CD4-positive, CD25-positive, alpha-beta regulatory T cell (primary cell): ENCODE results near the gene PALLD. TPM values are rescaled to one million over a fixed set of nuclear protein-coding genes. Genes with fewer than 3 reads are reported as not detected.

ENCODE experiments used
- ATAC-seq, 2 donors: fragments of 150-1000 bp; cut with Tn5 transposase; one replicate each; pipeline ENCODE4 v1.10.0; 2021; ENCODE audit warnings: low read depth in 2 of 2, moderate number of reproducible peaks in 2 of 2, moderate library complexity in 1 of 2
- DNase-seq, 3 donors: peaks; one replicate each; pipeline versions ENCODE4 v3.0.0 to v3.0.0-alpha.2; 2012 to 2022; ENCODE audit warnings: mixed read lengths in 1 of 3
- H3K27ac ChIP-seq: one replicate; pipeline ENCODE4 v1.7.0; 2013; ENCODE audit warnings: mild to moderate bottlenecking, low read length; ENCODE audit not compliant: insufficient read depth, poor library complexity, severe bottlenecking
- H3K27me3 ChIP-seq: one replicate; pipeline ENCODE4 v1.7.0; 2013; ENCODE audit warnings: low read length; ENCODE audit not compliant: control insufficient read depth, insufficient read depth
- H3K36me3 ChIP-seq: one replicate; pipeline ENCODE4 v1.7.0; 2013; ENCODE audit warnings: mild to moderate bottlenecking, low read length, moderate library complexity; ENCODE audit not compliant: control insufficient read depth, insufficient read depth
- H3K4me1 ChIP-seq: 2 replicates; pipeline ENCODE4 v1.7.0; 2013; ENCODE audit warnings: mild to moderate bottlenecking, low read length; ENCODE audit not compliant: insufficient read depth, control insufficient read depth, poor library complexity, severe bottlenecking
- H3K4me3 ChIP-seq: one replicate; pipeline ENCODE4 v1.7.0; 2013; ENCODE audit warnings: low read depth, mild to moderate bottlenecking, low read length, moderate library complexity
- H3K9me3 ChIP-seq, 2 experiments: 1 replicate in 1 of 2; 2 replicates in 1 of 2; pipeline ENCODE4 v1.7.0; 2013; ENCODE audit warnings: low read length in 2 of 2, mild to moderate bottlenecking in 1 of 2, moderate library complexity in 1 of 2; ENCODE audit not compliant: control insufficient read depth in 2 of 2
- H3K27ac Mint-ChIP-seq, 3 donors: one replicate each; pipeline ENCODE4 v1.8.0; 2020 to 2022; ENCODE audit warnings: mild to moderate bottlenecking in 3 of 3, mixed read lengths in 3 of 3, moderate library complexity in 2 of 3
- H3K27me3 Mint-ChIP-seq: one replicate; pipeline ENCODE4 v1.8.0; 2022; ENCODE audit warnings: mild to moderate bottlenecking, mixed read lengths
- H3K36me3 Mint-ChIP-seq: one replicate; pipeline ENCODE4 v1.8.0; 2020; ENCODE audit warnings: mixed read lengths
- H3K4me1 Mint-ChIP-seq, 4 donors: one replicate each; pipeline ENCODE4 v1.8.0; 2020 to 2022; ENCODE audit warnings: mixed read lengths in 4 of 4, mild to moderate bottlenecking in 1 of 4
- H3K4me3 Mint-ChIP-seq, 4 donors: one replicate each; pipeline ENCODE4 v1.8.0; 2020 to 2022; ENCODE audit warnings: mild to moderate bottlenecking in 4 of 4, mixed read lengths in 4 of 4, moderate library complexity in 3 of 4
- H3K9me3 Mint-ChIP-seq, 7 donors: one replicate each; pipeline ENCODE4 v1.8.0; 2020 to 2022; ENCODE audit warnings: mixed read lengths in 7 of 7, mild to moderate bottlenecking in 3 of 7, moderate library complexity in 2 of 7
- polyA plus RNA-seq, 4 donors: library from polyadenylated mRNA; unstranded; fragments of 300-500 nt; fragmentation: Illumina TruSeq; gene quantifications; one replicate each; pipeline ENCODE4 v1.2.3, GENCODE V29; 2021
- total RNA-seq: library from RNA; stranded (reverse); gene quantifications from one replicate; pipeline ENCODE4 v1.2.3, GENCODE V29; 2022

The PALLD gene
- total and polyA plus RNA-seq, 5 donors from 2014 or later, result 0.37 to 1.9 (median 0.76) TPM; not detected in 1

DNA sequence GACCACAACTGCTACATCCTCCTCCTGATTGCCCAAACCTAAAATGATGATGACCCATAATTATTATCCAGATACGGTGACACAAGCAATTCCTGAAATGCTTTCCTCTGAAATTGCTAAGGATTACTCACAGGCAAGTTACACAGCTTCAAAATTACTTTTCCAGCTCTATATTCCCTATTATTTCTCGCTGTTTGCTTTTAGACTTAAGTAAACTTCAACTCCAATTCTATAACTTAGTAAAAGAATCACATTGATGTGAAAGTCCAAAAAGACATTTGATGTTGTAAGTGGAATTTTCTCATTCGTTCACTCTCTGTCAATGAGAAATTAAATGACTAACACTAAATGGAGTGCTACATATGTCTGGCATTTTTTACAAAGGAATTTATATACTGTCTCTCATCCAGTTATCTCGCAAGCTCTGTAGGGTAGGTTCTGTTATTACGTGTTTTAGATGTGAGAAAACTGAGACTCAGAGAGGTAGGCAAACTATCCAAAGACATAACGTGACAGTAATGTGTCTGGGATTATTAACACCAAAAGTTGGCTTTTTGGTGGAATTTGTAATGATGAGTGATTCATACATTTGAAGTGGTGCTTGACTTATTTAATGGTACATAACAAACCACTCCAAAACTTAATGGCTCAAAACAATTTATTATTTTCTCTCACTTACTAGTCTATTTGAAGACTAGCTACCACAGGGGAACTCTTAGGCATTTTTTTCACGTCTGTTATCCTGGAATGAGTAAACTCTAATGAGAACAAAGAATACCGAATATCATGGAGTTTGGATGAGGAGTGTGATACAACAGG, 31.5 kb downstream of the PALLD start:
- Histone ChIP-seq H3K27ac (no peak overlapping the region), H3K9me3 (no peaks in the 10 kb centered on the region), H3K4me1 (no peaks in the 10 kb centered on the region), H3K36me3 (no peaks in the 10 kb centered on the region), H3K27me3 (peaks cover 12% of the 10 kb centered on the region), H3K4me3 (no peak overlapping the region)
- DNase-seq (no peak), ATAC-seq (no peak)
- Mint-ChIP-seq H3K9me3 (peaks cover 0 to 1% (median 0%) of the 10 kb centered on the region in 7 donors), H3K4me1 (no peaks in the 10 kb centered on the region), H3K27me3 (peaks cover 18% of the 10 kb centered on the region), H3K4me3 (no peak overlapping the region), H3K27ac (peak overlapping the region in 1 of 3 donors; percentile 27), H3K36me3 (no peaks in the 10 kb centered on the region)

DNA sequence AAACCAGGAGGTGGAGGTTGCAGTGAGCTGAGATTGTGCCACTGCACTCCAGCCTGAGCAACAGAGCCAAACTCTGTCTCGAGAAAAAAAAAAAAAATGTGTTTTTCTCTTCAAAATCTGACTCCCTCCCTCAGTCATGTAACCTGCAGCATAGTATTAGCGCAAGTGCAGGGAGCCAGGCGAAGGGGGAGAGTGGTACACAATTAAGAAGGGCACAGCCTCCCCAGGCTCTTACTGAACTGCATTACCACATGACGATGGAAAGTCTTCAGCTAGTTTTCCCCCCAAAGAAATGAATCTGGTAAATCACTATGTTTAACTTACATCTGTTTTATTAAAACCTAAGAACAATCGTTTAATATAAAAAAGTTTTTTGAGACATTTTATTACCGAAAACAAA, 32.4 kb downstream of the PALLD start:
- Mint-ChIP-seq H3K27ac (no peak overlapping the region), H3K4me3 (no peak overlapping the region), H3K4me1 (no peaks in the 10 kb centered on the region), H3K36me3 (no peaks in the 10 kb centered on the region), H3K27me3 (peaks cover 16% of the 10 kb centered on the region), H3K9me3 (peaks cover 0 to 1% (median 0%) of the 10 kb centered on the region in 7 donors)
- no peaks in the 10 kb centered on the region for H3K9me3 ChIP-seq
- peaks cover 14% of the 10 kb centered on the region for H3K27me3 ChIP-seq
- no peaks in the 10 kb centered on the region for H3K4me1 ChIP-seq
- no peak overlapping the region for H3K27ac ChIP-seq
- no peak overlapping the region for H3K4me3 ChIP-seq
- DNase-seq (no peak), ATAC-seq (no peak)
- no peaks in the 10 kb centered on the region for H3K36me3 ChIP-seq

DNA sequence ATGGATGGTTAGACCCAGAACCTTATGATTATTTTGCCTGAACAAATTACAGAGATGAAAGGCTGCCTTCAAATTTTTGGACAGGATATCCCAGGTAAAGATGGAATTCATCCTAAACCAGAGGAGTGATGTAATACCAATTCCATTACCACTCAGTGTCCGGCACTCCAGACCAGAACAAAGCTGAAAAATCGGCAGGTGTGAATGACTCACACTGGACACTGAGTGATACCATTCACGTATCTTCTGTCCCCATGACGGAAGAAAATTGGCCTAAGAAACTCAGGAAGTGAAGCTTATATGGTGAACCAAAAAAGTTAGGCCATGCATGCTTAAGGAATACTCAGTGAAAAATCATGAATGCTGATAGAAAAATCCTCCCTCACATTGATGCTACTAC, 34.5 kb downstream of the PALLD start:
- H3K27me3 Mint-ChIP-seq, result peaks cover 9% of the 10 kb centered on the region
- no peaks in the 10 kb centered on the region for H3K9me3 ChIP-seq
- H3K36me3 Mint-ChIP-seq, result no peaks in the 10 kb centered on the region
- ATAC-seq (no peak), DNase-seq (no peak)
- no peaks in the 10 kb centered on the region for H3K4me1 ChIP-seq
- H3K27me3 ChIP-seq, result peaks cover 14% of the 10 kb centered on the region
- peaks cover 0 to 1% (median 0%) of the 10 kb centered on the region in 7 donors for H3K9me3 Mint-ChIP-seq
- H3K36me3 ChIP-seq, result no peaks in the 10 kb centered on the region
- no peaks in the 10 kb centered on the region for H3K4me1 Mint-ChIP-seq
- H3K4me3 ChIP-seq, result no peak overlapping the region
- H3K27ac Mint-ChIP-seq, result no peak overlapping the region
- H3K4me3 Mint-ChIP-seq, result no peak overlapping the region
- H3K27ac ChIP-seq, result no peak overlapping the region

DNA sequence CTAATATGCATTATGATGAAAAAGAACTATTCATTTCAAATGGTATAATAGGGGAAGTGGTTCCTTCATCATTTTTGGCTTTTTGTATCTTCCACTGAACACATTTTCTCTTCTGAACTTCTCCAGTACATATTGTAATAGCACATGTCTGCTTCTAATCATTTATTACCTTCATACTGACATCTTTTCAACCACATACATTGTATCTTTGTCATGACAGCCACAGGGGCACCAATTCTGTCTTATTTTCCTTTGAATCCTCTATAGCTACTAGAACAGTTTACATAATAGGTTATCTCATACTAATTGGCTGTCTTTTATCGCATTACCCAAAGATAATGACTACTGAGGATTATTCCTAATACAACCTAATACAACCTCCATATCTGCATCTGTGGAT, 37.7 kb downstream of the PALLD start:
- Mint-ChIP-seq H3K4me1 (no peaks in the 10 kb centered on the region), H3K27me3 (no peaks in the 10 kb centered on the region), H3K27ac (no peak overlapping the region), H3K36me3 (no peaks in the 10 kb centered on the region), H3K9me3 (no peaks in the 10 kb centered on the region), H3K4me3 (no peak overlapping the region)
- H3K4me3 ChIP-seq, result no peak overlapping the region
- no peaks in the 10 kb centered on the region for H3K36me3 ChIP-seq
- ATAC-seq (no peak), DNase-seq (no peak)
- no peak overlapping the region for H3K27ac ChIP-seq
- H3K9me3 ChIP-seq, result no peaks in the 10 kb centered on the region
- H3K4me1 ChIP-seq, result no peaks in the 10 kb centered on the region
- H3K27me3 ChIP-seq, result peaks cover 10% of the 10 kb centered on the region

DNA sequence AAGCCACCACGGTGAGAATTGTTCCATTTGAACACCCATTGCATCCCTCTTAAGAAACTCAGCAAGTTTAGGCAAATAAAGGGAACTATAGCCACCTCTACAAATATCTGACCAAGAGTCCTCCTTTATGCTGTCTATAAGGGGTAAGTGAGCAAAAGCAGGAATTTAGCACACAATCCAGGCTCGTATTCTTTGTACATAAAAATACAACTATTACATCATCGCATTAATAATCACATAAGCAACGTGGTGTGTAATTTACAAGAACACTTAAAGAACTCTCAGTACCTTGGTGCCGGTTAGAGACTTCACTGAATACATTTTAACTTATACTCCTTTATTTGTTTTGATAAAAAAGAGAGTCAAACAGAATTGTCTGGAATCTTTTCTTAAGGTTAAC, 38.8 kb downstream of the PALLD start:
- no peaks in the 10 kb centered on the region for H3K4me1 ChIP-seq
- Mint-ChIP-seq H3K27me3 (no peaks in the 10 kb centered on the region), H3K9me3 (no peaks in the 10 kb centered on the region), H3K27ac (no peak overlapping the region), H3K4me1 (no peaks in the 10 kb centered on the region), H3K36me3 (no peaks in the 10 kb centered on the region), H3K4me3 (no peak overlapping the region)
- ATAC-seq (no peak), DNase-seq (no peak)
- H3K27ac ChIP-seq, result no peak overlapping the region
- peaks cover 8% of the 10 kb centered on the region for H3K27me3 ChIP-seq
- no peak overlapping the region for H3K4me3 ChIP-seq
- H3K36me3 ChIP-seq, result no peaks in the 10 kb centered on the region
- no peaks in the 10 kb centered on the region for H3K9me3 ChIP-seq

DNA sequence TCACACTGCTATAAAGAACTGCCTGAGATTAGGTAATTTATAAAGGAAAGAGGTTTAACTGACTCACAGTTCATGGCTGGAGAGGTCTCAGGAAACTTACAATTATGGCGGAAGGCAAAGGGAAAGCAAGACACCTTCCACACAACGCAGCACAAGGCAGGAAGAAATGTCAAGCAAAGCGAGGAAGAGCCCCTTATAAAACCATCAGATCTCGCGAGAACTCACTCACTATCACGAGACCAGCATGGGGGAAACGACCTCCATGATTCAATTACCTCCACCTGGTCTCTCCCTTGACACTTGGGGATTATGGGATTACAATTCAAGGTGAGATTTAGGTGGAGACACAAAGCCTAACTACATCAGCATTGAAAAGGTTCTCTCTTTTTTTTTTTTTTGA, 39.6 kb downstream of the PALLD start:
- H3K4me3 Mint-ChIP-seq, result no peak overlapping the region
- Histone ChIP-seq H3K4me1 (no peaks in the 10 kb centered on the region), H3K4me3 (no peak overlapping the region), H3K27me3 (peaks cover 3% of the 10 kb centered on the region), H3K9me3 (no peaks in the 10 kb centered on the region), H3K36me3 (no peaks in the 10 kb centered on the region), H3K27ac (no peak overlapping the region)
- DNase-seq (no peak), ATAC-seq (no peak)
- H3K27ac Mint-ChIP-seq, result no peak overlapping the region
- H3K36me3 Mint-ChIP-seq, result no peaks in the 10 kb centered on the region
- H3K27me3 Mint-ChIP-seq, result no peaks in the 10 kb centered on the region
- no peaks in the 10 kb centered on the region for H3K9me3 Mint-ChIP-seq
- H3K4me1 Mint-ChIP-seq, result no peaks in the 10 kb centered on the region

DNA sequence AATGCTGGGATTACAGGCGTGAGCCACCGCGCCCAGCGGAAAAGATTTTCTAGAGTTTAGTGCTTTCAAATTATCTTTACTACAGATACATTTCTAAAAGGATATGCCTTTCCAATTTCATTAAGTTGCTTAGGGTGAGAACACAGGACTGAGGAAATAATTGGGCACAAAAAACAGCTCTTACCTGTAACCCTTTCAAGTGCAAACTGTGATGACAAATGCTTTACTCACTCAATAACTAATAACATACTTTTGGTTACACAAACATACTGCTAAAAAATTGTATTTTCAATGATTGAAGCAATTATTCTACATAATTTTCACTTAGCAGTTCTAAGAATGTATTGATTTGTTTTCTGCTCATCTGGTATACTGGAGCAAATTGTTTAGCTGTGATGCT, 40.2 kb downstream of the PALLD start:
- peaks cover 3% of the 10 kb centered on the region for H3K27me3 ChIP-seq
- Mint-ChIP-seq H3K4me1 (no peaks in the 10 kb centered on the region), H3K27me3 (no peaks in the 10 kb centered on the region), H3K36me3 (no peaks in the 10 kb centered on the region), H3K9me3 (no peaks in the 10 kb centered on the region), H3K27ac (no peak overlapping the region), H3K4me3 (no peak overlapping the region)
- no peaks in the 10 kb centered on the region for H3K4me1 ChIP-seq
- H3K4me3 ChIP-seq, result no peak overlapping the region
- H3K36me3 ChIP-seq, result no peaks in the 10 kb centered on the region
- ATAC-seq (no peak), DNase-seq (no peak)
- H3K27ac ChIP-seq, result no peak overlapping the region
- H3K9me3 ChIP-seq, result no peaks in the 10 kb centered on the region

DNA sequence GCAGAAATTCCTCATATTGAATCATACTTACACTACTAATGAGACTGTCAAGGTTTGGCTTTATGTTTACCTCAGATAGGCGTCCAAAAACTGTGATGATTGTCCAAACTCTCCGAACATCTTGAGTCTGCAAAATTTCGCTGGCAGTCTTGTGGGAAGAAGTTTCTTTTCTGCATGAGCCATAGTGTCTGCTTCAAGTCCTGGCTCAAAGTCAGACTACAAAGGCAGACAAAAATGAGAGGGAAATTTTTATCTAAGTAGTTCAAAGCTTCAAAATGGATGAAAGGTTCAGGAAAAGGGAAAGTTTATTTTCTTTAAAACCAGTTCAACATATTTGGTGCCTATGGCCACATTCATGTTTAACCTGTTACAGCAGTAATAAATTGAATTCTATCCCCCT, 40.7 kb downstream of the PALLD start:
- Histone ChIP-seq H3K9me3 (no peaks in the 10 kb centered on the region), H3K36me3 (no peaks in the 10 kb centered on the region), H3K27me3 (peaks cover 3% of the 10 kb centered on the region), H3K27ac (no peak overlapping the region), H3K4me1 (no peaks in the 10 kb centered on the region), H3K4me3 (no peak overlapping the region)
- no peaks in the 10 kb centered on the region for H3K36me3 Mint-ChIP-seq
- ATAC-seq (no peak), DNase-seq (no peak)
- no peak overlapping the region for H3K27ac Mint-ChIP-seq
- no peaks in the 10 kb centered on the region for H3K4me1 Mint-ChIP-seq
- H3K4me3 Mint-ChIP-seq, result no peak overlapping the region
- no peaks in the 10 kb centered on the region for H3K9me3 Mint-ChIP-seq
- H3K27me3 Mint-ChIP-seq, result no peaks in the 10 kb centered on the region
